WERI-Rb-1 (cell line): ENCODE results near the gene HACD1.
"Not testable (repeated sequence)": the region's sequence is repeated elsewhere in the genome, so short reads cannot be mapped to it uniquely, and the experiment has no call there.

ENCODE experiments used
- DNase-seq: peaks from one replicate; pipeline ENCODE4 v3.0.0-alpha.2; 2020
- H3K27ac ChIP-seq: fragments of 250-450 bp; sonication (Bioruptor Pico); 2 replicates; pipeline ENCODE4 v1.5.1; 2020; ENCODE audit warnings: mild to moderate bottlenecking, moderate library complexity
- H3K27me3 ChIP-seq: fragments of 250-450 bp; sonication (Bioruptor Pico); 2 replicates; pipeline ENCODE4 v1.5.1; 2021; ENCODE audit warnings: mild to moderate bottlenecking, low read depth, moderate library complexity; ENCODE audit not compliant: insufficient read depth, severe bottlenecking
- H3K36me3 ChIP-seq: fragments of 250-450 bp; sonication (Bioruptor Pico); 2 replicates; pipeline ENCODE4 v1.5.1; 2020; ENCODE audit warnings: mild to moderate bottlenecking, moderate library complexity
- H3K4me3 ChIP-seq: 2 replicates; pipeline ENCODE4 v1.5.1; 2011; ENCODE audit warnings: low read depth, mild to moderate bottlenecking, control low read depth, low read length
- H3K9me3 ChIP-seq: fragments of 250-450 bp; sonication (Bioruptor Pico); 2 replicates; pipeline ENCODE4 v1.5.1; 2021; ENCODE audit warnings: mild to moderate bottlenecking, moderate library complexity; ENCODE audit not compliant: severe bottlenecking
- TF ChIP-seq, protein P1 (sequence below): IDR thresholded peaks from 2 replicates; pipeline ENCODE4 v1.5.1; 2011; ENCODE audit warnings: low read depth, mild to moderate bottlenecking, control low read depth, inconsistent platforms, low read length

The HACD1 gene

DNA sequence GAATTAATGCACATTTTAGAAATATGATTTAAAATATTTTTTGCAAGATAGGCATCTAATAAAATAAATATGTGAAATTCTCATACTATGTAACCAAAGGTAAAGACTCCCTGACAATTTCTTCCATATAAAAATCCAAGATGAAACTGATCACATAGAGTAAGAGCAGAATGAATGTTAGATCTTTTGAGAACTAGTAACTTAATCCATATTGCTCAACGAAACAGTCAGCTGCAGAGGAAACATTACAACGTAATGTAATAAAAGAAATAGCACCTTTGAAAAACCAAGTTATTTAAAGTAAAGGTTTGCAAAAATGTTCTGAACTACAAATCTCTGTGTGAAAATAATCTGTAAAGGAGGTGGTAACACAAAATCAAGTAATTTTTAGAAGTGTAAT lies 28.8 kb downstream of the HACD1 start:
- Histone ChIP-seq H3K27ac (no peak overlapping the region), H3K36me3 (no peaks in the 10 kb centered on the region), H3K9me3 (no peaks in the 10 kb centered on the region), H3K27me3 (no peaks in the 10 kb centered on the region), H3K4me3 (no peak overlapping the region)
- TF ChIP-seq, protein P1, sequence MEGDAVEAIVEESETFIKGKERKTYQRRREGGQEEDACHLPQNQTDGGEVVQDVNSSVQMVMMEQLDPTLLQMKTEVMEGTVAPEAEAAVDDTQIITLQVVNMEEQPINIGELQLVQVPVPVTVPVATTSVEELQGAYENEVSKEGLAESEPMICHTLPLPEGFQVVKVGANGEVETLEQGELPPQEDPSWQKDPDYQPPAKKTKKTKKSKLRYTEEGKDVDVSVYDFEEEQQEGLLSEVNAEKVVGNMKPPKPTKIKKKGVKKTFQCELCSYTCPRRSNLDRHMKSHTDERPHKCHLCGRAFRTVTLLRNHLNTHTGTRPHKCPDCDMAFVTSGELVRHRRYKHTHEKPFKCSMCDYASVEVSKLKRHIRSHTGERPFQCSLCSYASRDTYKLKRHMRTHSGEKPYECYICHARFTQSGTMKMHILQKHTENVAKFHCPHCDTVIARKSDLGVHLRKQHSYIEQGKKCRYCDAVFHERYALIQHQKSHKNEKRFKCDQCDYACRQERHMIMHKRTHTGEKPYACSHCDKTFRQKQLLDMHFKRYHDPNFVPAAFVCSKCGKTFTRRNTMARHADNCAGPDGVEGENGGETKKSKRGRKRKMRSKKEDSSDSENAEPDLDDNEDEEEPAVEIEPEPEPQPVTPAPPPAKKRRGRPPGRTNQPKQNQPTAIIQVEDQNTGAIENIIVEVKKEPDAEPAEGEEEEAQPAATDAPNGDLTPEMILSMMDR: no peak
- no peak for DNase-seq

DNA sequence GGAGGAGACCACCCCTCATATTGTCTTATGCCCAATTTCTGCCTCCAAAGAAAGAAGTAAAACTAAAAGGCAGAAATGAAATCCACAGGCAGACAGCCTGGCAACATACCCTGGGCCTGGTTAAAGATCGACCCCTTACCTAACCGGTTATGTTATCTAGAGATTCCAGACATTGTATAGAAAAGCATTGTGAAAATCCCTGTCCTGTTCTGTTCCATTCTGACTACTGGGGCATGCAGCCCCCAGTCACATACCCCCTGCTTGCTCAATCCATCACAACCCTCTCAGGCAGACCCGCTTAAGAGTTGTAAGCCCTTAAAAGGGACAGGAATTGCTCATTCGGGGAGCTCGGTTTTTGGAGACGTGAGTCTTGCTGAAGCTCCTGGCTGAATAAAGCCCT lies 29.9 kb downstream of the HACD1 start:
- H3K27me3 ChIP-seq, H3K9me3 ChIP-seq, H3K36me3 ChIP-seq, DNase-seq, H3K27ac ChIP-seq, H3K4me3 ChIP-seq: not testable (repeated sequence)

DNA sequence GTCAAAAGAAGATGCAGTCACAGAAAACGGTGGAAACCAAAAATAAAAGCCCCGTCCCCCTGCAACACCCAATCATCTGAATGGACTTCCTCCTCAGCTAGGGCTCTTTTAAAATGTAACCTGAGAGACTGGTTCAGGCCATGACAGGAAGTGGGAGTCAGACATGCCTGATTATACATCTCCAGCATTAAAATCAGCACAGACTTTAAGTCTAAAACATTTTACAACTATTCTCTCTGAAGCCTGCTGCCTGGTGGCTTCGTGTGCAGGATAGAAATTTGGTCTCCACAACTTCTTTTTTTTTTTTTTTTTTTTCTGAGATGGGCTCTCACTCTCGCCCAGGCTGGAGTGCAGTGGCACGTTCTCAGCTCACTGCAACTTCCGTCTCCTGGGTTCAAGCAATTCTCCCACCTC lies 30.3 kb downstream of the HACD1 start:
- TF ChIP-seq, protein P1: no peak
- Histone ChIP-seq H3K36me3 (no peaks in the 10 kb centered on the region), H3K27me3 (no peaks in the 10 kb centered on the region), H3K27ac (no peak overlapping the region), H3K4me3 (no peak overlapping the region), H3K9me3 (no peaks in the 10 kb centered on the region)
- no peak for DNase-seq

DNA sequence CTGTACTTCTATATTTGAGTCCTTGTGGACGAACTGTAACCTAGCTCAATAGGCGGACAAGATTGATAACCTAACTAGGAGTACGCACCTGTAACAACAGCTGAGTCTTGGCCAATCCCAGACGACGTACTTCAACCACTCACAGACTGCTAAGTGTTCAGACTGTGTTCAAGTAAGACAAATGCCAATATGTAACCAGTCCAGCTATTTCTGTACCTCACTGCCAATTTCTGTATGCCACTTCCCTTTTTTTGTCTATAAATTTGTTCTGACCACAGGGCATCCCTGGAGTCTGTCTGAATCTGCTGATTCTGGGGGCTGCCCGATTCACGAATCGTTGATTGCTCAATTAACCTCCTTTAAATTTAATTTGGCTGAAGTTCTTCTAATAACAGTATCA lies 32.2 kb downstream of the HACD1 start:
- Histone ChIP-seq H3K9me3 (no peaks in the 10 kb centered on the region), H3K36me3 (no peaks in the 10 kb centered on the region), H3K27me3 (no peaks in the 10 kb centered on the region), H3K4me3 (no peak overlapping the region), H3K27ac (no peak overlapping the region)
- no peak for DNase-seq
- TF ChIP-seq, protein P1: no peak

DNA sequence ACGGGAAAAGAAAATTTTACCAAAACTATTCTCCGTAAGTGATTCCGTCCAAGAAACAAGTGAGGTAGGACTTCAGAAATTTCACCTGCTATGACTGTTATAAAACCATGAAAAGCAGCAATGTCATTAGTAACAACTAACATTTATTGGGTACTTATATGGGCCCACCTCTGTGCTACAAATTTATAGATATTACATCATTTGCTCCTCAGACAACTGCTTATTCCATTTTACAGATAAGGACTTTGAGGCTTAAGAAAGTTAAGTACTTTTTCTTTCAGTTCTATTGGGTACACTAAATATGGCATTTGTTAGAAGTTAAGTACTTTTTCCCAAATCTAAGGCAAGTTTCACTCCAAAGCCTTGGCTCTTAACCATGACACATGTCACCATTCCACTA lies 36.3 kb downstream of the HACD1 start:
- no peaks in the 10 kb centered on the region for H3K9me3 ChIP-seq
- H3K27me3 ChIP-seq: no peaks in the 10 kb centered on the region
- no peak overlapping the region for H3K4me3 ChIP-seq
- DNase-seq: no peak
- TF ChIP-seq, protein P1: no peak
- H3K27ac ChIP-seq: no peak overlapping the region
- H3K36me3 ChIP-seq: no peaks in the 10 kb centered on the region

DNA sequence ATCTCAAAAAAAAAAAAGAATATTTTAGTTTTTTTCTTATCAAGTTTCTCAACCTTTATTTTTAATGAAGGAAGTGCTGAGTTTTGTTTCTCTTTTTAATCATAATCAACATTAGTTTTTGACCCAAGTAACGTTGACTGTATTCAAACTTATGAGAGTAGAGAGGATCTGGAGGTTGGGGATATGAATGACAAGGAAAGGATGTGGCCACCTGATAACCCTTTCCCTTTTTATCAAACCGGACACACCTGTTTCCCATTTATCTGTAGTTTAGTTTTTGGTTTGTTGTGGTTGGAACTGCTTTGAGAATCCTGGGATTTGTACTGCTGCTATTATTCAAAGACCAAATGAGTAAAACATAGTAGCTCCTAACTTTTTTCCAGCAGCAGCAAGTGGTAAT lies 38.6 kb downstream of the HACD1 start:
- TF ChIP-seq, protein P1: no peak
- Histone ChIP-seq H3K9me3 (no peaks in the 10 kb centered on the region), H3K4me3 (no peak overlapping the region), H3K27ac (no peak overlapping the region), H3K27me3 (no peaks in the 10 kb centered on the region), H3K36me3 (no peaks in the 10 kb centered on the region)
- no peak for DNase-seq
